ENCODE measurements around the gene PIAS4.

DNA sequence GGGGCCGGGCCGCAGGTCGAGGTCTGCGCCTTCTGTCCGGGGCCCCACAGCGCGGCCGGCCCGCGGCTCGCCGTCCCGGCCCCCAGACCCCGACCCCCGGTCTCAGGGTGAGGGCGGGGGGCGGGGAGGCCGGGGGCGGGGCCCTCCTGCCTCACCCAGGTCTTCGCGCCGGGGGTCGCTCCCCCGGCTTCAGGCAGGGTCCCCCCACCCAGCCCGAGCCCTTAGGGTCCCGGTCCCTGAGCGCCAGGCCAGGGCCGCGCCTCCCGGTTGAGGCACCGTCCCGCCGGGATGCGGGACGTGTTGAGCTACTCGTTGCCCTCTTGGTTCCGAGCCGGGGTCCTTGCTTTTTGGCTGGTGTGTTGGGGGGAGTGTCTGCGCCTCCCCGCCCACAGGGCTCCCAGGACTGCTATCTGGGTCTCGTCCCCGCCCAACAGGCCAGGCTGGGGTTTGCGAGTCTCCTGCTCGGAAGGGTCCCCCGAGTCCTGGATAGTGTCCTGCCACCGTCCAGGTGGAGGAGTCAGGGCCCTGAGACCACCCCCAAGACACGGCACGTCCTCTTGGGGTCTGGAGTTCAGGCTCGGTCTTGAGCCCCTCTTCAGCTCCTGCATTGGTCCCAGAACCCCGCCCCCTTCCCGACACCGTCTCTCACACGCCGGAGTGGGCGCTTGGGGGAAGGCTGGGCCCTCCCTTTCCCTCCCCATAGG, 452 bp downstream of the PIAS4 start:
- TF ChIP-seq POLR2A (IDR thresholded peaks at IDR 0.05) (no peak), CTCF (IDR thresholded peaks at IDR 0.05) (no peak), POLR2AphosphoS5 (IDR thresholded peaks at IDR 0.05) (no peak)
